NT2/D1 (cell line): ENCODE data around the gene LRP5.
"Not testable (repeated sequence)": the region's sequence is repeated elsewhere in the genome, so short reads cannot be mapped to it uniquely, and the experiment has no call there.

Experiments used
- SUZ12 ChIP-seq: IDR thresholded peaks from 2 replicates; pipeline ENCODE4 v1.6.1; 2011; ENCODE audit not compliant: insufficient read length, insufficient read depth; ENCODE audit errors: extremely low read depth
- YY1 ChIP-seq: IDR thresholded peaks from 2 replicates; pipeline ENCODE4 v1.6.1; 2011; ENCODE audit not compliant: insufficient read length, insufficient read depth
- ZNF274 ChIP-seq: IDR thresholded peaks from 2 replicates; pipeline ENCODE4 v1.6.1; 2011; ENCODE audit warnings: mild to moderate bottlenecking, low read depth, low read length

DNA sequence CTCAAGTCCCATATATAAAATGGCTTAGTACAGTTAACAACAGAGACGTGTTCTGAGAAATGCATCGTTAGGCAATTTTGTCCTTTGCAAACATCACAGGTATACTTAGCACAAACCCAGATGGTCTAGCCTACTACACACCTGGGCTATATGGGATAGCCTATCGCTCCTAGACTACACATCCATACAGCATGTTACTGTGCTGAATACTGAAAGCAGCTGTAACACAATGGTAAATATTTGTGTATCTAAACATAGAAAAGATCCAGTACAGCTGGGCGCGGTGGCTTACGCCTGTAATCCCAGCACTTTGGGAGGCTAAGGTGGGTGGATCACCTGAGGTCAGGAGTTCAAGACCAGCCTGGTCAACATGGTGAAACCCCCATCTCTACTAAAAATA lies 145.9 kb downstream of the LRP5 start:
- not testable (repeated sequence) for TF ChIP-seq YY1, ZNF274, SUZ12
